ENCODE data around the gene DLGAP1. TPM values are rescaled to one million over a fixed set of nuclear protein-coding genes. Genes with fewer than 3 reads are reported as not detected.

The DLGAP1 gene
- total and polyA plus RNA-seq, 2 of the 8 experiments (the other 6 are each of a cell fraction or from before 2014, with no cell fraction given) = 11.8 to 16.9 TPM

DNA sequence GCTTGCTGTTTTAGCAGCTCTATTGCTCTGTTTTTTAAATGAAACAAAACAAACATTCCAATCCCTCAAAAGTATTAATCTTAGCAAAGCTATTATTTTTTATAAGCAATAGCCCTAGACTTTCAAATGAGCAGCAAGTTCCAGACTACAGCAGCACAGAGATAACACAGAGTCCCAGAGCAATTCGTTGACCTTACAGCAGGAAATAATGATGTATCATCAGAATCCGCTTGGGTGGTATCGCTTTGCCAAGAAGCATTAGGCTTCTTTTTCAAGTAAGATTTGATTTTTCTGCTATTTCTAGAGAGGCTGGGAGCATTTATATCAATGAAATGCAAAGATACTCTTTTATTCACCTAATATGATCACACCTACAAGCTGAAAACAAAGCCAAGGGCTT lies 209.7 kb downstream of the DLGAP1 start (continued):
- TF ChIP-seq HDAC2 (IDR thresholded peaks at IDR 0.05; ENCODE audit: borderline replicate concordance in 1 of 2, low read depth in 2 of 2, low read length in 2 of 2) (no peak), POU5F1 (IDR thresholded peaks at IDR 0.05; ENCODE audit: low read depth, low read length) (no peak)
